GM23338 (cell line): ENCODE results near the gene RUNX1.

Source experiments
- CREB1 ChIP-seq: fragments of 250-450 bp; sonication (Bioruptor Pico); IDR thresholded peaks from 2 replicates; pipeline ENCODE4 v1.5.0; 2020; ENCODE audit warnings: low read depth, mild to moderate bottlenecking, moderate library complexity
- EZH2 ChIP-seq: fragments of 200-600 bp; sonication (generic); IDR thresholded peaks from one replicate; pipeline ENCODE4 v1.8.0; 2017; ENCODE audit warnings: antibody characterized with exemption, mild to moderate bottlenecking, low read depth; ENCODE audit not compliant: unreplicated experiment
- EZH2phosphoT487 ChIP-seq: fragments of 200-600 bp; sonication (generic); IDR thresholded peaks from one replicate; pipeline ENCODE4 v1.8.1; 2018; ENCODE audit warnings: antibody characterized with exemption; ENCODE audit not compliant: unreplicated experiment
- JUNB ChIP-seq: IDR thresholded peaks from one replicate; pipeline ENCODE4 v1.6.1; 2016; ENCODE audit warnings: antibody characterized with exemption; ENCODE audit not compliant: unreplicated experiment
- NANOG ChIP-seq: IDR thresholded peaks from 2 replicates; pipeline ENCODE4 v1.6.1; 2016; ENCODE audit warnings: antibody characterized with exemption, borderline replicate concordance
- POLR2AphosphoS5 ChIP-seq: IDR thresholded peaks from 2 replicates; pipeline ENCODE4 v1.6.1; 2016; ENCODE audit warnings: antibody characterized with exemption, low read depth
- STAT1 ChIP-seq: IDR thresholded peaks from one replicate; pipeline ENCODE4 v1.6.1; 2016; ENCODE audit warnings: antibody characterized with exemption; ENCODE audit not compliant: unreplicated experiment
- ZNF114 ChIP-seq: fragments of 250-450 bp; sonication (Bioruptor Pico); IDR thresholded peaks from 2 replicates; pipeline ENCODE4 v1.5.0; 2020; ENCODE audit warnings: mild to moderate bottlenecking, moderate library complexity
- ZNF331 ChIP-seq: fragments of 250-450 bp; sonication (Bioruptor Pico); IDR thresholded peaks from 2 replicates; pipeline ENCODE4 v1.5.0; 2020; ENCODE audit warnings: low read depth, mild to moderate bottlenecking, moderate library complexity
- TF ChIP-seq, protein P1 (sequence below), 2 experiments: fragments of 200-600 bp in 1 of 2; sonication (generic) in 1 of 2; conservative IDR thresholded peaks; 2 replicates each; pipeline versions ENCODE4 v1.5.1 to v1.6.1; 2016 to 2017; ENCODE audit warnings: antibody characterized with exemption in 2 of 2, low read depth in 2 of 2, mild to moderate bottlenecking in 2 of 2, moderate library complexity in 1 of 2
- TF ChIP-seq, protein P2 (sequence below): IDR thresholded peaks from one replicate; pipeline ENCODE4 v1.6.1; 2018; ENCODE audit warnings: antibody characterized with exemption; ENCODE audit not compliant: unreplicated experiment
- TF ChIP-seq, protein P3 (sequence below): IDR thresholded peaks from 2 replicates; pipeline ENCODE4 v1.6.1; 2016; ENCODE audit warnings: antibody characterized with exemption

DNA sequence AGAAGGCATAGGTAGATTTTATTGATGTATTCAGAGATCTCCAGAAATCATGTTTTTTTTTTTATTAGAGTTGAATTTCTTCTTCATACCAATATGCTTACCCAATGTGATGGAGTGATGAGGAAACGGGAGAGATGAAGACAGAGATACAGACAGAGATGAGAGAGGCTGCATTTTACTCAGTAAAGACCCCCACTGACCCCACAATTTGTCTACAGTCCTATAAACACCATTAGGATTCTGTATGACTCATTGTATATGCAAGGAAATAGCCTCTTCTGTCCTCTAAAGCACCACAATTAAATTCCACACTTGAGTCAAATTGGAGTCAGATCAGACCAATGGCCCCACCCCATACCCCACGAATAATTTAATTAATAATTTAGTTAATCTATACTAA lies 44.0 kb downstream of the RUNX1 start:
- TF ChIP-seq EZH2 (no peak), POLR2AphosphoS5 (no peak), EZH2phosphoT487 (no peak), STAT1 (no peak), JUNB (no peak), CREB1 (CRISPR knock-in tag) (no peak), ZNF114 (CRISPR knock-in tag) (no peak), NANOG (no peak), ZNF331 (CRISPR knock-in tag) (no peak)
- TF ChIP-seq, protein P1, sequence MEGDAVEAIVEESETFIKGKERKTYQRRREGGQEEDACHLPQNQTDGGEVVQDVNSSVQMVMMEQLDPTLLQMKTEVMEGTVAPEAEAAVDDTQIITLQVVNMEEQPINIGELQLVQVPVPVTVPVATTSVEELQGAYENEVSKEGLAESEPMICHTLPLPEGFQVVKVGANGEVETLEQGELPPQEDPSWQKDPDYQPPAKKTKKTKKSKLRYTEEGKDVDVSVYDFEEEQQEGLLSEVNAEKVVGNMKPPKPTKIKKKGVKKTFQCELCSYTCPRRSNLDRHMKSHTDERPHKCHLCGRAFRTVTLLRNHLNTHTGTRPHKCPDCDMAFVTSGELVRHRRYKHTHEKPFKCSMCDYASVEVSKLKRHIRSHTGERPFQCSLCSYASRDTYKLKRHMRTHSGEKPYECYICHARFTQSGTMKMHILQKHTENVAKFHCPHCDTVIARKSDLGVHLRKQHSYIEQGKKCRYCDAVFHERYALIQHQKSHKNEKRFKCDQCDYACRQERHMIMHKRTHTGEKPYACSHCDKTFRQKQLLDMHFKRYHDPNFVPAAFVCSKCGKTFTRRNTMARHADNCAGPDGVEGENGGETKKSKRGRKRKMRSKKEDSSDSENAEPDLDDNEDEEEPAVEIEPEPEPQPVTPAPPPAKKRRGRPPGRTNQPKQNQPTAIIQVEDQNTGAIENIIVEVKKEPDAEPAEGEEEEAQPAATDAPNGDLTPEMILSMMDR (conservative IDR thresholded peaks at IDR 0.05; ENCODE audit: low read depth in 2 of 2), result no peak
- TF ChIP-seq, protein P2, sequence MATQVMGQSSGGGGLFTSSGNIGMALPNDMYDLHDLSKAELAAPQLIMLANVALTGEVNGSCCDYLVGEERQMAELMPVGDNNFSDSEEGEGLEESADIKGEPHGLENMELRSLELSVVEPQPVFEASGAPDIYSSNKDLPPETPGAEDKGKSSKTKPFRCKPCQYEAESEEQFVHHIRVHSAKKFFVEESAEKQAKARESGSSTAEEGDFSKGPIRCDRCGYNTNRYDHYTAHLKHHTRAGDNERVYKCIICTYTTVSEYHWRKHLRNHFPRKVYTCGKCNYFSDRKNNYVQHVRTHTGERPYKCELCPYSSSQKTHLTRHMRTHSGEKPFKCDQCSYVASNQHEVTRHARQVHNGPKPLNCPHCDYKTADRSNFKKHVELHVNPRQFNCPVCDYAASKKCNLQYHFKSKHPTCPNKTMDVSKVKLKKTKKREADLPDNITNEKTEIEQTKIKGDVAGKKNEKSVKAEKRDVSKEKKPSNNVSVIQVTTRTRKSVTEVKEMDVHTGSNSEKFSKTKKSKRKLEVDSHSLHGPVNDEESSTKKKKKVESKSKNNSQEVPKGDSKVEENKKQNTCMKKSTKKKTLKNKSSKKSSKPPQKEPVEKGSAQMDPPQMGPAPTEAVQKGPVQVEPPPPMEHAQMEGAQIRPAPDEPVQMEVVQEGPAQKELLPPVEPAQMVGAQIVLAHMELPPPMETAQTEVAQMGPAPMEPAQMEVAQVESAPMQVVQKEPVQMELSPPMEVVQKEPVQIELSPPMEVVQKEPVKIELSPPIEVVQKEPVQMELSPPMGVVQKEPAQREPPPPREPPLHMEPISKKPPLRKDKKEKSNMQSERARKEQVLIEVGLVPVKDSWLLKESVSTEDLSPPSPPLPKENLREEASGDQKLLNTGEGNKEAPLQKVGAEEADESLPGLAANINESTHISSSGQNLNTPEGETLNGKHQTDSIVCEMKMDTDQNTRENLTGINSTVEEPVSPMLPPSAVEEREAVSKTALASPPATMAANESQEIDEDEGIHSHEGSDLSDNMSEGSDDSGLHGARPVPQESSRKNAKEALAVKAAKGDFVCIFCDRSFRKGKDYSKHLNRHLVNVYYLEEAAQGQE, result no peak
- TF ChIP-seq, protein P3, sequence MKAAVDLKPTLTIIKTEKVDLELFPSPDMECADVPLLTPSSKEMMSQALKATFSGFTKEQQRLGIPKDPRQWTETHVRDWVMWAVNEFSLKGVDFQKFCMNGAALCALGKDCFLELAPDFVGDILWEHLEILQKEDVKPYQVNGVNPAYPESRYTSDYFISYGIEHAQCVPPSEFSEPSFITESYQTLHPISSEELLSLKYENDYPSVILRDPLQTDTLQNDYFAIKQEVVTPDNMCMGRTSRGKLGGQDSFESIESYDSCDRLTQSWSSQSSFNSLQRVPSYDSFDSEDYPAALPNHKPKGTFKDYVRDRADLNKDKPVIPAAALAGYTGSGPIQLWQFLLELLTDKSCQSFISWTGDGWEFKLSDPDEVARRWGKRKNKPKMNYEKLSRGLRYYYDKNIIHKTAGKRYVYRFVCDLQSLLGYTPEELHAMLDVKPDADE, result no peak
